Ammon's horn (tissue), 1 donor: Measurements from ENCODE around the gene PDGFC.

ENCODE experiments used
- DNase-seq: peaks from one replicate; pipeline ENCODE4 v3.0.0-alpha.2; 2016; ENCODE audit warnings: low spot score

Gene PDGFC

DNA sequence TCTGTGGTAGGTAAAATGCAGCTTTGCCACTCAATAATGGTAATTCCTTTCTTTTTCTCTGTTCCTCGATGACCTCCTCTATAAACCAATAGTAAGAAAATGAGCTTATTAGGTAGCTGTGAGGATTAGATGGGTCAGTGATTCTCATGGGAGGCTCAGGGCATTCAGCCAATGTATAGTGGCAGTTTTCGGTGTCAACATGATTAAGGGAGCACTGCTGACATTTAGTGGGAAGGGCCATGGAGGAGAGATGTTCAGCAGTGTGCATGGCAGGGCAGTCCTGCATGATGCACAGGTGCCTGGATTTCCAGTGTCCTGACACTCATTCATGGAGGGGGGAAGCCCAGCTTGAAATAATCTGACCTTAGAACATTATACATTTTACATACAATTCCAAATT lies 232.8 kb downstream of the PDGFC start:
- no peak for DNase-seq

DNA sequence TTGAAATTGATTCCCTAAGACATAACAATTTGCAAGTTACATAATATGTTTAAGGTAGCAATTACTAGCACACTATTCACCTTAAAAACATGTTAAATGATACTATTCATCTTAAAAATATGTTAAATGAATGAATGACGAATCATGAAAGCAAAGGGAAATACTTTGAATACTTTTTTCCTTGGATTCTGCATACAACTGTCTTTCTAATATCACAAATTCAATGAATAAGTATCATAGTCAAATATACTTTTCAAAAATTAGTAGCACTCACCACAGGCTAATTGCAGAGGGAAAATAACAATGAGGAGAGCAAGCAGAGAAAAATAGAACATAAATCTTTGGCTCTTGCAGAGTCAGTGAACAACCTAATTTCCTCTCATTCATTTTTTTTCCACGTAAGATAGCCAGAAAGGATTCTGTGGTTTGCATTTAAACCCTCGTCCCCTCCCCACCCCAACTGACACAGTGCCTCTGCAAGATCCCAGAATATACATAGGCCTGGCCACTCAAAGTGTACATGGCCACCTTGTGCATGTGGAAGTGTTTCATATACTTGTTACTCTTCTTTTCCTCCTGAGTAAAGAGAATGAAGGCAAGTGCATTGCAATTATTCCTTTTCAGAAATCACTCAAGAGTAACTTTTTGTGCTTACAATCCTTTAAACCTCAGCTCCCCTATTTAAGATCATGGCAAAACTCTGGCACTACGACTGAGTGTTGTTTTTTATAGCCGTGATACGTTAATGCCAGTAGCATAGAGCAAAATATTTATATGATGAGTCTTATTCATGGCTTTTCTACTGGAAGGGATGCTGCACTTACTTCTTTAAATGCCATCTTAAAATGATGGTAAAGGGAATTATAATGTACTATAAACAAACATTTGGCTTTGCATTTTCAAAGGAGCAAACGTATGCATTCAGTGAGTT lies 236.4 kb downstream of the PDGFC start:
- DNase-seq, result no peak

DNA sequence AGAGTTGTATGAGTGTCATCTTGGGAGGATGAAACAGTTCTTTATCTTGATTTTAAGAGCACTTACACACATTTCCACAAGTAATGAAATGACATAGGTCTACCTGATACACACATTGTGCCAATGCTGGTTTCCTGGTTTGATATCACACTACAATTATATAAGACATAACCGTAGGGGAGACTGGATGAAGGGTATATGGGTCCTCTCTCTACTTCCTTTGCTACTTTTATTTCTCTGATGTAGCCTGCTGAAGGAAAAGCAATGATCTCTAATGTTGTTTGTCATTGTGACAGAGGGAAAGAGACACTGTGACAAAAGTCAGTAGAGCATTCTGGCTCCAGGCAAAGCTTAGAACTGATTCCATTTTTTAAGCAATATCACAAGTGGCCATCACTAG lies 238.0 kb downstream of the PDGFC start:
- DNase-seq, result no peak

DNA sequence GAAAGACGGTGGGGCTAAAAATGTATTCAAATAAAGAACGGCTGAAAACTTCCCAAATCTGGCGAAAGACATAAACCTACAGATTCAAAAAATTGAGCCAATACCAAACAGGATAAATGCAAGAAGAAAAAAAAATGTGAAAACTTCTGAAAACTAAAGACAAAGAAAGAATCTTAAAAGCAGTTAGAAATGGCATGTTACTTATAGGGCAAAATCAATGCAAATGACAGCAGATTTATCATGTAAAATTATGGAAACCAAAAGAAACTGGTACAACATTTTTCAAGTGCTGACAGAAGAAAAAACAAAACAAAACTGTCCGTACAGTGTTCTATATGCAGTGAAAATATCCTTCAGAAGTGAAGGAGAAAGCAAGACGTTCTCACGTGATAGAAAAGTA lies 239.0 kb downstream of the PDGFC start:
- DNase-seq, result no peak

DNA sequence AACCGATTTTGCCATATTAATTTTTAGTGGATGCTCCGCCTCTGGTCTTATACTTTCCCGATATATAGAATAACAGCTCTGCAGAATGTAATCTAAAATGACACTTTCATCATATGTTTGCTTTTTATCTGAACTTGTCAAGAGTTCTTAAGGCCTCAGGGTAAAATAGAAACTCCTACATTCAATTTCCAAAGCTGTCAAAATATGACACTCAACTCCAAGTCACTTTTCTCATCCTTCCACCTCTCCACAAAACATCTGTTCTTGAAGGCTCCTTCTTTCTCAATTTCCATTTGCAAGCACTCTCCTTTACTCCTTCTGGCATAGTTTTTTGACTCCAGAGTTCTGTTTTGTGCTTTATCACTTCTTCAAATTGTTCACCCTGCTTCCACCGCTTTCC lies 242.2 kb downstream of the PDGFC start:
- DNase-seq, result no peak

DNA sequence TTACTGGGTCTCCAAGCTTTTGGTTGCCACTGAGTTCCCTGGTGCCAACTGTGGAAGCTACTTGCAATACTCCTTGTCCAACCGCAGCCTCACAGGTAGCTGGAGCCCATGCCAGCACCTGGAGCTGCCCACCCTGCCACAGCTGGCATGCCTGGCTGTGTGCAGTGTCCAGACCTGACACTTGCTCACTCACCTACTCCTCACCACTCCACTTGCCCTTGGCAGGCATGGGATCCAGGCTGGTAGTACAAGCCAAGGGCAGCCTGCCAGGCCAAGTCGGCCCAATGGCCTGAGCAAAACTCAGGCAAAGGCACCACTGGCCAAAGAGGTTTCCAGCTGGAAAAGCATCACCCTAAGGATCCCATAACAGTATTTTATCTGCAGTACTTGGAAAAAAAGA lies 246.3 kb downstream of the PDGFC start:
- no peak for DNase-seq

DNA sequence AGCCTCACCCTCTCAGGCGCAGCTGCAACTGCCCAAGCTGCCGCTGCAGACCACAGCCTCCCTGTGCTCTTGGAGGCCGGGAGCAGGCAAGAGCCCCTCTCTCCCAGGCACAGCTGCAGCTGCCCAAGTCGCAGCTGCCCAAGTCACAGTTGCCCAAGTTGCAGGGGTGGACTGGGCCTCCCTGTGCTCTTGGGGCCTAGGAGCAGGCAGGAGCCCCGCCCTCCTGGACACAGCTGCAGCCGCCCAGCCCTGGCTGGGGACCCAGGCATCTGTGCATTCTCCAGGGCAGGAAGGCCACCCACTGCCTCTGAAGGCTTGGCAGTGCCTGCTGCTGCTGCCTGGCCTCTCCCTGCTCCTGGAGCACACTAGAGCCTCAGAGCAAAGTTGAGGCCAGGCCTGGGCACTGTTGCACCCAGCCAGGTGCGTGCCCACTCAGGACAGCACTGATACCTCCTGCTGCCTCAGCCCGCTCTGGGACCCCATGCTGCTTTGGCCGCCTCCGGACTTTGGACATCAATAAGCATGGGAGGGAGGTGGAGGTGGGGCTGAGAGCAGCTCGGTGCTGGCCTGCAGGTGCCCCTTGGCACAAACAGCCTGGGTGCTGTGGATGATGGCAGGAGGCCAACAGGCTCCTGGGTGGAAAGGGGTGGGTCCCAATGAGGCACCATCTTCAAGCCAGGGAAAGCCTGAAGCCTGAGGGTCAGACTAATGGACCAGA lies 247.5 kb downstream of the PDGFC start:
- DNase-seq, result no peak

DNA sequence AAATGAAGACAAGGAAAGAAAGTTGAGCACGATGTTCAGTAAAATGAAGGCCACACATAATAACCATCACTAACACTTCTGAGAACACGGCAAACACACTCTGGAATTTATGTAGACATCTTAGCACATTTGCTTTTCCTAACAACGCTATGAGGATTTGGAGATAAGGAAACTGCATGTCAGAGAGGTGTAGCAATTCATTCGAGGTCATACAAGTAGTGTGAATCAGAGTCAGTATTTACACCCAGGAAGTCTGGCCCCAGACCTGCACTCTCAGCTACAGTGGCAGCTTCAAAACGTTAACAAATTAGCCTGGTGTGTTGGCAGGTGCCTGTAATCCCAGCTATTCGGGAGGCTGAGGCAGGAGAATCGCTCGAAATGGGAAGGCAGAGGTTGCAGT lies 253.4 kb downstream of the PDGFC start:
- DNase-seq, result no peak

DNA sequence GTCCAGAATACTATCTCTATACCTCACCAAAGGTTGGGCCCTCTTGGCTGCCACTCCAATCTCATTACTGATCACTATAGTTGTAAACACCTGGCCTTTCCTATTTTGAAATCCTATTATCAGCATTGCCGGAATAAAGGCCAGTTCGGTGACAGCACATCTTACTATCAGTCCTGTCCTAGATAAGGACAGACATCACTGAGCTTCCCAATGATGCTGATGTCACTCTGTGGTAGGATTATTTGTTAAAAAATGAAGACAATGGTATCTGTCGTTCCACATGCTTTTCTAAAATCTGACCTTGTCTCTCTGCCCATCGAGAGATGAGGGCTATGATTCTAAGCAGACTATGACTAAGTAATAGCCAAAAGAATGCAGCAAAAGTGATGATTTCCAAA lies 260.4 kb downstream of the PDGFC start:
- DNase-seq, result no peak
